IMR-90 (cell line): Measurements from ENCODE around the gene GPRC5C.

Experiments
- CEBPB ChIP-seq: IDR thresholded peaks from 2 replicates; pipeline ENCODE4 v1.6.1; 2012; ENCODE audit warnings: low read depth, low read length, improper control_type of control experiment
- CHD1 ChIP-seq: IDR thresholded peaks from 2 replicates; pipeline ENCODE4 v1.6.1; 2012; ENCODE audit warnings: low read depth, low read length, improper control_type of control experiment
- CTCF ChIP-seq: conservative IDR thresholded peaks from 2 replicates; pipeline ENCODE4 v1.5.1; 2012; ENCODE audit warnings: mild to moderate bottlenecking, low read depth, low read length, improper control_type of control experiment
- ELK1 ChIP-seq: fragments of 150-350 bp; IDR thresholded peaks from 2 replicates; pipeline ENCODE4 v1.6.1; 2016; ENCODE audit warnings: low read depth, mild to moderate bottlenecking, low read length, moderate library complexity, borderline replicate concordance
- FOS ChIP-seq: fragments of 150-350 bp; IDR thresholded peaks from 2 replicates; pipeline ENCODE4 v1.6.1; 2016; ENCODE audit warnings: low read depth, low read length
- MAFK ChIP-seq: IDR thresholded peaks from 2 replicates; pipeline ENCODE4 v1.6.1; 2012; ENCODE audit warnings: low read depth, low read length, improper control_type of control experiment
- MAZ ChIP-seq: IDR thresholded peaks from 2 replicates; pipeline ENCODE4 v1.6.1; 2012; ENCODE audit warnings: low read depth, mild to moderate bottlenecking, low read length, improper control_type of control experiment, moderate library complexity, borderline replicate concordance
- MXI1 ChIP-seq: IDR thresholded peaks from 2 replicates; pipeline ENCODE4 v1.6.1; 2012; ENCODE audit warnings: low read depth, mild to moderate bottlenecking, low read length, moderate library complexity, borderline replicate concordance
- POLR2A ChIP-seq: IDR thresholded peaks from 2 replicates; pipeline ENCODE4 v1.6.1; 2012; ENCODE audit warnings: mild to moderate bottlenecking, low read depth, low read length
- RAD21 ChIP-seq: IDR thresholded peaks from 2 replicates; pipeline ENCODE4 v1.6.1; 2012; ENCODE audit warnings: low read length, improper control_type of control experiment
- RFX5 ChIP-seq: IDR thresholded peaks from 2 replicates; pipeline ENCODE4 v1.8.0; 2012; ENCODE audit warnings: low read depth, mild to moderate bottlenecking, low read length, moderate library complexity
- SMC3 ChIP-seq: fragments of 150-350 bp; IDR thresholded peaks from 2 replicates; pipeline ENCODE4 v1.6.1; 2016; ENCODE audit warnings: low read depth, mild to moderate bottlenecking, antibody characterized with exemption, low read length, moderate library complexity
- USF2 ChIP-seq: fragments of 150-350 bp; IDR thresholded peaks from 2 replicates; pipeline ENCODE4 v1.6.1; 2017; ENCODE audit warnings: mild to moderate bottlenecking, antibody characterized with exemption, low read length, low read depth

GRCh38 chr17:74424657-74425056 is 7.2 kb upstream of the GPRC5C start:
- TF ChIP-seq CTCF: no peak
- TF ChIP-seq ELK1: no peak
- no peak for TF ChIP-seq FOS
- no peak for TF ChIP-seq CEBPB
- no peak for TF ChIP-seq USF2
- no peak for TF ChIP-seq MXI1
- no peak for TF ChIP-seq RAD21
- no peak for TF ChIP-seq POLR2A
- no peak for TF ChIP-seq RFX5
- no peak for TF ChIP-seq CHD1
- TF ChIP-seq MAZ: no peak
- TF ChIP-seq SMC3: no peak
- no peak for TF ChIP-seq MAFK
